Cardiac muscle cell (in vitro differentiated cells and primary cell): Measurements from ENCODE around the gene EXOC4. TPM values are rescaled to one million over a fixed set of nuclear protein-coding genes. Genes with fewer than 3 reads are reported as not detected.
A peak's percentile ranks its signal among the peaks of the same experiment; 100 is the strongest.

Experiments used
- DNase-seq, 2 donors: peaks; one replicate each; pipeline versions ENCODE4 v3.0.0 to v3.0.0-alpha.2; 2010 to 2017; ENCODE audit warnings: low read depth in 1 of 2, low spot score in 1 of 2
- H3K27ac ChIP-seq: fragments of 200-600 bp; sonication (generic); 2 replicates; pipeline ENCODE4 v1.5.1; 2016
- H3K27me3 ChIP-seq: fragments of 200-600 bp; sonication (generic); 2 replicates; pipeline ENCODE4 v1.6.0; 2016; ENCODE audit warnings: control low read depth
- H3K36me3 ChIP-seq: fragments of 200-600 bp; sonication (generic); 2 replicates; pipeline ENCODE4 v1.5.1; 2016; ENCODE audit warnings: control low read depth
- H3K4me1 ChIP-seq: fragments of 200-600 bp; sonication (generic); 2 replicates; pipeline ENCODE4 v1.8.1; 2017; ENCODE audit warnings: low read depth, mild to moderate bottlenecking, mixed run types
- H3K4me3 ChIP-seq: fragments of 200-600 bp; sonication (generic); 2 replicates; pipeline ENCODE4 v1.5.1; 2016; ENCODE audit warnings: mild to moderate bottlenecking
- H3K9me3 ChIP-seq: fragments of 200-600 bp; sonication (generic); 2 replicates; pipeline ENCODE4 v1.5.1; 2017; ENCODE audit warnings: low read depth, mild to moderate bottlenecking, control low read depth
- polyA plus RNA-seq: library from polyadenylated mRNA; unstranded; fragments of >200 nt; fragmentation: Nextera tagmentation; extraction: Ambion mirVana; gene quantifications from 2 replicates; pipeline ENCODE4 v1.2.1, GENCODE V29; 2016
- total RNA-seq: library from RNA; depleted of rRNA; stranded (reverse); fragments of >200 nt; gene quantifications from 2 replicates; pipeline ENCODE4 v1.2.3, GENCODE V29; 2016
- TF ChIP-seq, protein P1 (sequence below): IDR thresholded peaks from 2 replicates; pipeline ENCODE4 v1.5.1; 2012; ENCODE audit warnings: low read depth, mild to moderate bottlenecking, low read length

Gene EXOC4
- total and polyA plus RNA-seq, 2 experiments from 2014 or later = 33.6 to 46.0 TPM

DNA sequence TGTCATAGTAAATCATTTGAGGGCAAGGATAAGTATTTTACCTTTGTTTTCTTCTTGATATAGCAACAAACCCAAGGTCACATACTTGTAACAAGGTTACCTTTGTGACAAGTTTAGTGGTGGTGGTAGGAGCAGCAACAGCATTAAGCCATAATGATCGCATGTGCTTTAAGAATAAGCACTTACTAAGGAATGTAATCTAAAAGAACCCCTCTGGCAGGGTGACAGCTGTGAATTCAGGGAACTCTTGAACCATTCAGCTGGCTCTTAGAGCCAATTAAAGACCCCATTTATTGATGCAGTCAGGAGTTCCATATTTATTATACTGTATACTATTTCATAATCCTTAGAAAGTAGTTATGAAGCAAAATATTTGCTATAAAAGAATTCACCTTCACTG is 370.8 kb downstream of the EXOC4 start:
- no peak overlapping the region for H3K4me3 ChIP-seq
- H3K4me1 ChIP-seq = peaks cover 9% of the 10 kb centered on the region
- TF ChIP-seq, protein P1, sequence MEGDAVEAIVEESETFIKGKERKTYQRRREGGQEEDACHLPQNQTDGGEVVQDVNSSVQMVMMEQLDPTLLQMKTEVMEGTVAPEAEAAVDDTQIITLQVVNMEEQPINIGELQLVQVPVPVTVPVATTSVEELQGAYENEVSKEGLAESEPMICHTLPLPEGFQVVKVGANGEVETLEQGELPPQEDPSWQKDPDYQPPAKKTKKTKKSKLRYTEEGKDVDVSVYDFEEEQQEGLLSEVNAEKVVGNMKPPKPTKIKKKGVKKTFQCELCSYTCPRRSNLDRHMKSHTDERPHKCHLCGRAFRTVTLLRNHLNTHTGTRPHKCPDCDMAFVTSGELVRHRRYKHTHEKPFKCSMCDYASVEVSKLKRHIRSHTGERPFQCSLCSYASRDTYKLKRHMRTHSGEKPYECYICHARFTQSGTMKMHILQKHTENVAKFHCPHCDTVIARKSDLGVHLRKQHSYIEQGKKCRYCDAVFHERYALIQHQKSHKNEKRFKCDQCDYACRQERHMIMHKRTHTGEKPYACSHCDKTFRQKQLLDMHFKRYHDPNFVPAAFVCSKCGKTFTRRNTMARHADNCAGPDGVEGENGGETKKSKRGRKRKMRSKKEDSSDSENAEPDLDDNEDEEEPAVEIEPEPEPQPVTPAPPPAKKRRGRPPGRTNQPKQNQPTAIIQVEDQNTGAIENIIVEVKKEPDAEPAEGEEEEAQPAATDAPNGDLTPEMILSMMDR = no peak
- no peaks in the 10 kb centered on the region for H3K36me3 ChIP-seq
- DNase-seq = peak in 1 of 2 donors; percentile 75
- no peak overlapping the region for H3K27ac ChIP-seq
- no peaks in the 10 kb centered on the region for H3K27me3 ChIP-seq
- H3K9me3 ChIP-seq = no peaks in the 10 kb centered on the region

DNA sequence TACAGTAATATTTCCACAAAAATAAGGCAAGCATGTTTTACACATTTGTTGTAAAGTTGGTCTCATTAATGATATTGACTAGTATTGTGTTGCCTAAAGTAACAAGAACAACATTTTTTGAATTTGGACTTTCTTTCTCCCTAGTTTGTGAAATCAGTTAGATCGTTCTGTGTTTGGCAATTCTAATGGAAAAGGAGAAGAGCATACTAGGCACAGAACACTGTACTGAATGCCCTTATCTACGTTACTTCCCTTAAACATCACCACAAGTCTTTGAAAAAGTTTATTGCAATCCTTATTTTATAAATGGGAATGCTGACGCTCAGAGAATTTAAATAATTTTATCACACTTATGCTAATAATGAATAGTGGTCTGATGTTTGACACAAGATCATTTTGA is 372.2 kb downstream of the EXOC4 start:
- Histone ChIP-seq H3K27me3 (no peaks in the 10 kb centered on the region), H3K36me3 (no peaks in the 10 kb centered on the region), H3K4me1 (peaks cover 9% of the 10 kb centered on the region), H3K9me3 (no peaks in the 10 kb centered on the region), H3K4me3 (no peak overlapping the region), H3K27ac (no peak overlapping the region)
- TF ChIP-seq, protein P1 = no peak
- DNase-seq = peak in 1 of 2 donors; percentile 10

DNA sequence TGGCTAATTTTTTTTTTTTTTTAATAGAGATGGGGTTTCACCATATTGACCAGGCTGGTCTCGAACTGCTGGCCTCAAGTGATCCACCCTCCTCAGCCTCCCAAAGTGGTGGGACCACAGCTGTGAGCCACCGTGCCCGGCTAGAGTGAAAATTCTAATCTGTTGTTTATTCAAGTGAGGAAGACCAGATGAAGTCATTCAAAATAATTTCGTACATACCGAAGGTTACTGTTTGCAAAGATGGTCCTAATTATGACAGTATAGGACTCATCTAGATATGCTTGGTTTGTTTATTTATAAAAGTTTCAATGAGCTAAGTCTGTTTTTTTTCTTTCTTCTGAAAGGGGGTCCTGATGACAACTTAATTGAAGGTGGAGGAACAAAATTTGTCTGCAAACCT is 376.8 kb downstream of the EXOC4 start:
- TF ChIP-seq, protein P1 = no peak
- no peak for DNase-seq
- Histone ChIP-seq H3K27ac (no peak overlapping the region), H3K27me3 (no peaks in the 10 kb centered on the region), H3K9me3 (no peaks in the 10 kb centered on the region), H3K36me3 (no peaks in the 10 kb centered on the region), H3K4me3 (no peak overlapping the region), H3K4me1 (peaks cover 5% of the 10 kb centered on the region)

DNA sequence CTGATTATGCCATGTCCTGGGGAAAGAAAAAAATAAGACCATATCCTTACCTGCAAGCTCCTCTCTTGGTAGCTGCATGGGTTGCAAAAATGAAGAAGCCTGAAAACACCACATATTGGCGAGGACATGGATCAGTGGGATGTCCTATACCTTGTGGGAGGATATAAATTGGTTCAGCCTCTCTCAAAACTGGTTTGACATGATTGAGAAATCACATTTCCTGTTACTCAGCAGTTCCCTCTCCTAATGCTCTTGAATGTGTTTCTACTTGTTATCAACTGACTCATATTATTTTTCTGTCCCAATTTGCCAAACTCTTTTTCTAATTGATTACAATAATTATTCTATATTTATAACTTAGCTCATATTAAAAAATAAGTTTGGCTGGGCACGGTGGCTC is 380.2 kb downstream of the EXOC4 start:
- Histone ChIP-seq H3K4me1 (peaks cover 3% of the 10 kb centered on the region), H3K27ac (no peak overlapping the region), H3K36me3 (no peaks in the 10 kb centered on the region), H3K27me3 (no peaks in the 10 kb centered on the region), H3K9me3 (no peaks in the 10 kb centered on the region), H3K4me3 (no peak overlapping the region)
- peak in 1 of 2 donors; percentile 76 for DNase-seq
- TF ChIP-seq, protein P1 = no peak

DNA sequence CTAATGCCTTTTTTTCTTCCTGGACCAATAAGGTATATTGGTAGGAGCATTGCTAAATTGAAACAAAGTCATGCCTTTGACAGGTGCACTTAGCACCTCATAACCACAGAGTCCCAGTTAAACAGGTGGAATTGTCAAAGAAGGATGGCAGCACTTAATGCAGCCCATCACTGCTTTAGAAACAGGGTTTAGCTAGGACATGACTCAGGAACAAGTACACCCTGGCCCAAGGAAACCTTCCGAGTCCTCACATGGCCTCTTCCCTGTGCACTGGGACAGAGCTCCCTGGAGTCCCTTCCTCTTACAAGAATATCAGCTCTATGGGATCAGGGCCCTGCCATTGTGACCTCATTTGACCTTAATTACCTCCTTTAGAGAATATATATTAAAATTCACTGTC is 382.7 kb downstream of the EXOC4 start:
- no peaks in the 10 kb centered on the region for H3K27me3 ChIP-seq
- H3K4me3 ChIP-seq = no peak overlapping the region
- no peak overlapping the region for H3K27ac ChIP-seq
- TF ChIP-seq, protein P1 = no peak
- H3K36me3 ChIP-seq = no peaks in the 10 kb centered on the region
- no peaks in the 10 kb centered on the region for H3K9me3 ChIP-seq
- DNase-seq = no peak
- no peaks in the 10 kb centered on the region for H3K4me1 ChIP-seq

DNA sequence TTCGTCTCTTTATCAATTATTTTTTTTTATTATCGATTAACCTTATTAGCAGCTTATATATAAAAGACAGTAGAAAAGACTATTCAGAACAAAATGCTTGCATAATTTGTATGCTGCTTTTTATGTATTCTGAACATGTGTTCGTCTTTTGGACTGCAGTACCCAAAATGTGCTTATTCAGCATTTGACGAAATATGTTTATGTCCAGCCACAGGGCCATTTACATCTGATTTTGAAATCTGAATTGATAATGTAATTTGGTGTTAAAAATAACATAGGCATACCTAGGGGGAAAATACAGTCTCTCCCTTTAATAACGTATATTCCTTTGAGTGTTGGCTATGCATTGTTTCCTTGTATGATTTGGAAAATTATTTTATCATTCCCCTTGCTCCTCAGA is 386.0 kb downstream of the EXOC4 start:
- Histone ChIP-seq H3K27me3 (no peaks in the 10 kb centered on the region), H3K4me3 (no peak overlapping the region), H3K4me1 (no peaks in the 10 kb centered on the region), H3K36me3 (no peaks in the 10 kb centered on the region), H3K9me3 (no peaks in the 10 kb centered on the region), H3K27ac (no peak overlapping the region)
- DNase-seq = no peak
- TF ChIP-seq, protein P1 = no peak
